ENCODE measurements around the gene OR6J1. TPM values are rescaled to one million over a fixed set of nuclear protein-coding genes. Genes with fewer than 3 reads are reported as not detected.

The OR6J1 gene
- total and polyA plus RNA-seq, 2 donors (not counting 3 experiments of a cell fraction or from before 2014, with no cell fraction given): not detected

- Histone ChIP-seq H4K20me1 (replicated peaks; ENCODE audit: control insufficient read depth, extremely low read depth, insufficient read depth, low read length) (no peaks in the 10 kb centered on the region), H2AFZ (ENCODE audit: low read depth, low read length) (peak overlapping the region; percentile 42), H3K79me2 (ENCODE audit: control insufficient read depth, insufficient read depth, low read length) (no peaks in the 10 kb centered on the region), H3K9ac (replicated peaks; ENCODE audit: extremely low read depth, insufficient read depth, low read length) (no peak overlapping the region), H3K4me3 (replicated peaks in 1 of 3; ENCODE audit: insufficient read depth in 1 of 3, low read depth in 1 of 3, low read length in 3 of 3) (no peak overlapping the region), H3K27me3 (ENCODE audit: control insufficient read depth in 2 of 2, insufficient read depth in 2 of 2, low read length in 2 of 2) (no peaks in the 10 kb centered on the region), H3K36me3 (ENCODE audit: control insufficient read depth in 2 of 2, extremely low read depth in 1 of 2, insufficient read depth in 2 of 2, low read length in 2 of 2) (no peaks in the 10 kb centered on the region), H3K4me1 (ENCODE audit: control insufficient read depth, extremely low read depth, insufficient read depth, low read length) (peaks cover 35% of the 10 kb centered on the region), H3K27ac (ENCODE audit: insufficient read depth, low read depth, low read length) (no peak overlapping the region), H3K9me3 (replicated peaks; ENCODE audit: control insufficient read depth, insufficient read depth, low read length) (no peaks in the 10 kb centered on the region), H3K9me1 (replicated peaks; ENCODE audit: control insufficient read depth, extremely low read depth, insufficient read depth, low read length) (no peaks in the 10 kb centered on the region), H3K4me2 (ENCODE audit: insufficient read depth, low read length) (no peak overlapping the region)
- dilution Hi-C loops (cut with MboI; ENCODE audit: extremely low pct_ligation_motif_present, low sequenced_read_pairs): no loop called here
- ChIA-PET POLR2A (interaction anchor here (0.6 kb wide), 1 partner anchor 44 kb away, joined by 3 read pairs; no protein-coding TSS in a partner anchor), CTCF (interaction anchor here (0.6 to 9.9 kb wide), 10 partner anchors 12 to 197 kb away, joined by 3 to 293 read pairs (median 9); partner anchors contain the start of gene SLC7A7)
- BruUV-seq (replicated peaks): no TSS peak
- peak; percentile 42 for DNase-seq (ENCODE audit: low read depth, low spot score)
- no peak for FAIRE-seq
- no peak for TF ChIP-seq FOS (IDR thresholded peaks at IDR 0.05; ENCODE audit: borderline replicate concordance, insufficient read depth, low read length)
- intact Hi-C loops (cut with micrococcal nuclease): no loop called here
Observed at GRCh38 chr14:22656226-22656625, 12.1 kb upstream of the OR6J1 start.

DNA sequence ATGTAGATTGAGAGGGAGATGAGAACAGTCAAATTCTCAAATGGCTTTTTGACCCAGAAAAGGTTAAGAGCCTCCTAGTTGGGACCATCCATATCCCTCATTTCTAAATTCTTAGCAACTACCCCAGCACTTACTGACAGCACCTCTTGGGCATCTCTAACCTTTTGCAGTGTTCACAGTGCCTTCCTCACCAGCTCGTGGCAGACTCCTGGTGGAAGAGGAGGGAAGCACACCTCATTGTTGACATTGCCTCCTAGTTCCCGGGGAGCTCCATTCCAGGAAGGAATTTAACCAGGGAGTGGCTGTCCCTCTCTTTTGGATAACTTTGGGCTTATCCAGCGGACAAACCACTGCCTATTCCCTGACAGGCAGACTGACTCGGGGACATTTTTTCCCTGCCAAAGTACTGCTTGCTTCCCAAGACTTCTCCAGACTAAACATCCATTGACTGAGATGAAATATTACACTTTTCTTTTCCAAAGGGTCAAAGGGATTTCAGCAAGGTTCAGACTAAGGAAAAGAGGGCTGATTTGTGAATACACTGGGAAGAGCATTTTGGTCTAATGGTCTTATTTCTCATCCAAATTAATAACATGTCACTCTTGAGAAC, 9.0 kb upstream of the OR6J1 start:
- H3K4me1 ChIP-seq (ENCODE audit: control insufficient read depth, extremely low read depth, insufficient read depth, low read length): peaks cover 19% of the 10 kb centered on the region
- TF ChIP-seq CTCF (IDR thresholded peaks at IDR 0.05; ENCODE audit: extremely low read depth in 1 of 2, insufficient read depth in 1 of 2, low read depth in 1 of 2, low read length in 2 of 2) (peak; percentile 89 to 95), GATA2 (IDR thresholded peaks at IDR 0.05; ENCODE audit: insufficient read depth, insufficient read length, low read depth, low read length) (no peak)
- H3K27me3 ChIP-seq (ENCODE audit: control insufficient read depth in 2 of 2, insufficient read depth in 2 of 2, low read length in 2 of 2): no peaks in the 10 kb centered on the region
- intact Hi-C loops (cut with micrococcal nuclease) (loop anchor here (1.0 to 5.0 kb wide), 8 partner anchors 39 to 266 kb away; partner anchors contain the start of gene ABHD4), dilution Hi-C loops (cut with MboI; ENCODE audit: extremely low pct_ligation_motif_present, low sequenced_read_pairs) (no loop called here)
- H3K4me2 ChIP-seq (ENCODE audit: insufficient read depth, low read length): no peak overlapping the region
- no peaks in the 10 kb centered on the region for H3K9me3 ChIP-seq (replicated peaks; ENCODE audit: control insufficient read depth, insufficient read depth, low read length)
- H2AFZ ChIP-seq (ENCODE audit: low read depth, low read length): peak overlapping the region; percentile 97
- BruUV-seq (replicated peaks): no TSS peak
- peak overlapping the region; percentile 29 for H3K27ac ChIP-seq (ENCODE audit: insufficient read depth, low read depth, low read length)
- DNase-seq (ENCODE audit: low read depth, low spot score) (peak; percentile 75), FAIRE-seq (peak; percentile 89)
- no peak overlapping the region for H3K9ac ChIP-seq (replicated peaks; ENCODE audit: extremely low read depth, insufficient read depth, low read length)
- H3K36me3 ChIP-seq (ENCODE audit: control insufficient read depth in 2 of 2, extremely low read depth in 1 of 2, insufficient read depth in 2 of 2, low read length in 2 of 2): no peaks in the 10 kb centered on the region
- H4K20me1 ChIP-seq (replicated peaks; ENCODE audit: control insufficient read depth, extremely low read depth, insufficient read depth, low read length): no peaks in the 10 kb centered on the region
- ChIA-PET POLR2A (interaction anchor here (1.1 to 1.4 kb wide), 2 partner anchors 54 to 83 kb away, joined by 4 read pairs; no protein-coding TSS in a partner anchor), CTCF (interaction anchor here (0.5 to 9.9 kb wide), 83 partner anchors 9 to 296 kb away, joined by 3 to 293 read pairs (median 5); partner anchors contain the start of genes ABHD4, DAD1, OR6J1 and OXA1L)
- H3K79me2 ChIP-seq (ENCODE audit: control insufficient read depth, insufficient read depth, low read length): no peaks in the 10 kb centered on the region
- H3K4me3 ChIP-seq (replicated peaks in 1 of 3; ENCODE audit: insufficient read depth in 1 of 3, low read depth in 1 of 3, low read length in 3 of 3): no peak overlapping the region
- H3K9me1 ChIP-seq (replicated peaks; ENCODE audit: control insufficient read depth, extremely low read depth, insufficient read depth, low read length): no peaks in the 10 kb centered on the region
